LNCAP (cell line): ENCODE measurements around the gene GNL3.

Experiments used
- CTCF ChIP-seq: fragments of 450-650 bp; IDR thresholded peaks from 2 replicates; pipeline ENCODE4 v1.5.1; 2017; ENCODE audit warnings: mild to moderate bottlenecking

Gene GNL3

GRCh38 chr3:52731590-52731989, 45.8 kb downstream of the GNL3 start:
- TF ChIP-seq CTCF = no peak

- TF ChIP-seq CTCF = no peak
Observed at GRCh38 chr3:52733256-52733891, 47.5 kb downstream of the GNL3 start.

- no peak for TF ChIP-seq CTCF
Observed at GRCh38 chr3:52739730-52740129, 53.9 kb downstream of the GNL3 start.

- peak; percentile 55 for TF ChIP-seq CTCF
Observed at GRCh38 chr3:52742418-52743041, 56.7 kb downstream of the GNL3 start.

- no peak for TF ChIP-seq CTCF
Observed at GRCh38 chr3:52743152-52743551, 57.3 kb downstream of the GNL3 start.

GRCh38 chr3:52743721-52744120, 57.9 kb downstream of the GNL3 start:
- TF ChIP-seq CTCF = no peak
